Esophagus muscularis mucosa (tissue), 4 donors: Measurements from ENCODE around the gene MRE11. TPM values are rescaled to one million over a fixed set of nuclear protein-coding genes. Genes with fewer than 3 reads are reported as not detected.

Source experiments
- DNase-seq: peaks from one replicate; pipeline ENCODE4 v3.0.0-alpha.2; 2017; ENCODE audit errors: extremely low spot score
- H3K27ac ChIP-seq, 4 donors: fragments of 200-600 bp; sonication (generic); replicated peaks in 1 of 4; 1 replicate in 3 of 4; 2 replicates in 1 of 4; pipeline ENCODE4 v1.5.1; 2016 to 2019; ENCODE audit warnings: mild to moderate bottlenecking in 1 of 4
- H3K27me3 ChIP-seq, 4 donors: fragments of 200-600 bp; sonication (generic); one replicate each; pipeline versions ENCODE4 v1.5.1 to v1.6.0; 2016 to 2019
- H3K36me3 ChIP-seq, 4 donors: fragments of 200-600 bp; sonication (generic); one replicate each; pipeline ENCODE4 v1.5.1; 2016 to 2019
- H3K4me1 ChIP-seq, 4 donors: fragments of 200-600 bp; sonication (generic); one replicate each; pipeline ENCODE4 v1.5.1; 2016 to 2019
- H3K4me3 ChIP-seq, 4 donors: fragments of 200-600 bp; sonication (generic); 1 replicate in 2 of 4; 2 replicates in 2 of 4; pipeline ENCODE4 v1.5.1; 2016 to 2019; ENCODE audit warnings: mild to moderate bottlenecking in 4 of 4, moderate library complexity in 1 of 4
- H3K9me3 ChIP-seq, 4 donors: fragments of 200-600 bp; sonication (generic); 1 replicate in 3 of 4; 2 replicates in 1 of 4; pipeline ENCODE4 v1.5.1; 2016 to 2019
- EP300 ChIP-seq: sonication (generic); formaldehyde crosslinking; IDR thresholded peaks from one replicate; pipeline ENCODE4 v1.6.1; 2017; ENCODE audit warnings: antibody characterized with exemption
- POLR2A ChIP-seq: fragments of 450-650 bp; IDR thresholded peaks from one replicate; pipeline ENCODE4 v1.6.1; 2017; ENCODE audit warnings: antibody characterized with exemption, moderate library complexity, mild to moderate bottlenecking, low read depth
- POLR2AphosphoS5 ChIP-seq, 2 donors: sonication (generic); formaldehyde crosslinking; IDR thresholded peaks; one replicate each; pipeline ENCODE4 v1.6.1; 2017; ENCODE audit warnings: antibody characterized with exemption in 2 of 2
- WGBS: methylation state at CpG from one replicate; pipeline ENCODE4 v1.1.5; 2018; 5-methylcytosine and 5-hydroxymethylcytosine counted together
- intact Hi-C: fragments of 100-400 bp; cut with DNase I; formaldehyde crosslinking; loops from one replicate; pipeline ENCODE4 v1.15.1; 2023
- total RNA-seq, 4 donors: library from RNA; depleted of rRNA; stranded (reverse); fragments of >200 nt; gene quantifications; one replicate each; pipeline versions ENCODE4 v1.1.0 to v1.2.1, GENCODE V29; 2016
- TF ChIP-seq, protein P1 (sequence below), 3 experiments: fragments of 200-600 bp in 2 of 3; fragments of 450-650 bp in 1 of 3; sonication (generic) in 2 of 3; IDR thresholded peaks; one replicate each; pipeline ENCODE4 v1.5.1; 2017 to 2019; ENCODE audit warnings: antibody characterized with exemption in 3 of 3, mild to moderate bottlenecking in 2 of 3, moderate library complexity in 1 of 3

The MRE11 gene
- total RNA-seq, 4 donors from 2014 or later = 9.9 to 12.9 (median 11.2) TPM

DNA sequence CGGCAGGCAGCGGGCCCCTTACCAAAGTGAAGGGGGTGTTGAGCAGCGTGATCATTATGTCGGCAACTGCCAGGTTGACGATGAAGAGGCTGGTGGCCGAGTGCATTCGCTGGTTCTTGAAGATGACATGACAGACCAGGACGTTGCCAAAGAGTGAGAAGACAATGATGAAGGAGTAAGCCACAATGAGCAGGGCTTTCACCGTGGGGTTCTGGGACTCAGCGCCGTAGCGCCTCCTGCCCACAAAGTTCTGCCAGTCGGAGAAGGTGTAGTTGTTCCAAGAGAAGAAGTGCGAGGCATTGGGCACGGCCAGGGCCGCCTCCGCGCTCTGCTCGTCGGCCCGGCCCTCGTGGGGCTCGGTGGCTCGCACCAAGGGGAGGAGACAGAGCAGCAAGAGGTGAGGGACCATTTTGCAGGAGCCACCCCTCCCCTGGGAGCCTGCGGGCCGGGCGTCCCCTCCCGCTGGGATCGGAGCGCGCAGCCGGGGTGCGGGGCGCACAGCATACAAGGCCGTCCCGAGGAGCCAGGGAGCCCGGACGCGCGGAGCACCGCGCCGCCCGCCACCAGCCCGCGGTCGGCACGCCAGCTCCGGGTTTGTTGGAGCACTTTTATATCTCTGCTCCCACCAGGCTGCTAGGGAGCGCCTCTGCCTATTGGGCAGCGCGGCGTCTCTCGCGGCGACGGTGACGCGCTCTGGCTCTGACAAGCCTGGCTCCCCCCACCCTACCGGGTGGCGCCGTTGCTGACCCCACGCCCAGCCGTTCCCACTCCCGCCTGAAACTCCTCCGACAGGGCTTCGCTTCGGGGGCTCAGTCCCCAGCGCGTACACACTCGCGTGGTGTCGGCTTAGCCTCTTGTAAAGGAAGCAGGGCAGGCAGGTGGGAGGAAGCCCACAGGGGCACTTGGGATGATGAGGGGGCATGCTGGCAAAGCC, 92.5 kb downstream of the MRE11 start, which contains the start of gene GPR83:
TSS of gene GPR83 (minus strand) at position 581 of the 934 bp plus-strand sequence. CDS start at position 409, 172 bp downstream.
- intact Hi-C loops = no loop called here
- Histone ChIP-seq H3K4me1 (peaks cover 8 to 16% (median 13%) of the 10 kb centered on the region in 4 donors), H3K36me3 (no peaks in the 10 kb centered on the region), H3K27ac (no peak within 1 kb of the TSS), H3K27me3 (peaks cover 0 to 47% (median 5%) of the 10 kb centered on the region in 4 donors), H3K4me3 (peak within 1 kb of the TSS; percentile 31 to 47 (median 40)), H3K9me3 (no peaks in the 10 kb centered on the region)
- 4% methylated on average over 37 of the region's 73 CpGs for WGBS
- no peak for TF ChIP-seq POLR2A
- no peak for TF ChIP-seq EP300
- TF ChIP-seq POLR2AphosphoS5 (IDR thresholded peaks at IDR 0.05) = no peak
- TF ChIP-seq, protein P1, sequence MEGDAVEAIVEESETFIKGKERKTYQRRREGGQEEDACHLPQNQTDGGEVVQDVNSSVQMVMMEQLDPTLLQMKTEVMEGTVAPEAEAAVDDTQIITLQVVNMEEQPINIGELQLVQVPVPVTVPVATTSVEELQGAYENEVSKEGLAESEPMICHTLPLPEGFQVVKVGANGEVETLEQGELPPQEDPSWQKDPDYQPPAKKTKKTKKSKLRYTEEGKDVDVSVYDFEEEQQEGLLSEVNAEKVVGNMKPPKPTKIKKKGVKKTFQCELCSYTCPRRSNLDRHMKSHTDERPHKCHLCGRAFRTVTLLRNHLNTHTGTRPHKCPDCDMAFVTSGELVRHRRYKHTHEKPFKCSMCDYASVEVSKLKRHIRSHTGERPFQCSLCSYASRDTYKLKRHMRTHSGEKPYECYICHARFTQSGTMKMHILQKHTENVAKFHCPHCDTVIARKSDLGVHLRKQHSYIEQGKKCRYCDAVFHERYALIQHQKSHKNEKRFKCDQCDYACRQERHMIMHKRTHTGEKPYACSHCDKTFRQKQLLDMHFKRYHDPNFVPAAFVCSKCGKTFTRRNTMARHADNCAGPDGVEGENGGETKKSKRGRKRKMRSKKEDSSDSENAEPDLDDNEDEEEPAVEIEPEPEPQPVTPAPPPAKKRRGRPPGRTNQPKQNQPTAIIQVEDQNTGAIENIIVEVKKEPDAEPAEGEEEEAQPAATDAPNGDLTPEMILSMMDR (IDR thresholded peaks at IDR 0.05) = no peak
- DNase-seq = no peak

DNA sequence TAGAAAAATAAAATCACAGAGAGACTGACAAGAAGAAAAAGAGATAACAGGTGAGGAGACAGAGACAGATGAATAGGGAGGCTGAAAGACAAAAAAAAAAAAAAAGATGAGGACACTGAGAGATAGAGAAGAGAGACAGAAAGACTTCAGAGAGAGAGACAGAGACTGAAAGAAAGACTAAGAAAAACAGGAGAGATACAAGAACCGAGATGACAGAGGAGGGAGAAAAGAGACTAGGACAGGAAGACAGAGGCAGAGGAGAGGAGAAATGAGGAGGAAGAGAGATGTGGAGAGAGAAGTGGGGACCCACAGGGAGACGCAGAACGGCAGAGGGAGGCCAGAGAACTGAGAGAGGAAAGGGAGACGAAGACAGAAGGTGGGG, 93.2 kb downstream of the MRE11 start:
- H3K4me3 ChIP-seq = peak overlapping the region in 3 of 4 donors; percentile 40 to 47 (median 40)
- TF ChIP-seq, protein P1 (IDR thresholded peaks at IDR 0.05) = no peak
- TF ChIP-seq POLR2A (no peak), EP300 (no peak), POLR2AphosphoS5 (IDR thresholded peaks at IDR 0.05) (no peak)
- WGBS = 25% methylated on average over 4 of the region's 4 CpGs

DNA sequence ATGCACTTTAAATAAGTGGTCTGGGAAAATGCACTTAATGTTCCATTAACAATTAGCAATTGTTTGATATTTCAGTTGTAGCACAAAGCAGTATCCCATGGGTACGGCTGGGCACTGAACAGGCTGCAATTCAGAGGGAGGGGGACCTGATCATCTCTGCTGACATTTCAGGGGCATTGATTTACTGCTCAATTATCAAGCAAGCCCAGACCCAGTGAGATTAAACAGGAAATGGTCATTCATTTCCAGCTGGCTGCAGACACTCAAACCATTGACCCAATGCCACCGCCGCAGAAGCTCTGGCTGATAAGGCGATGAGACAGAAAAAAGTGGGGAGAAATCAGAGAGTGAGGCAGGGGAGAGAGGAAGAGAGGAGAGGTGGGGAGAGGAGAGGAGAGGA, 93.6 kb downstream of the MRE11 start:
- intact Hi-C loops = no loop called here
- WGBS = 48% methylated on average over 4 of the region's 4 CpGs

More for the DNA sequence above, 93.2 kb downstream of the MRE11 start:
- intact Hi-C loops = no loop called here
- Histone ChIP-seq H3K9me3 (no peaks in the 10 kb centered on the region), H3K36me3 (no peaks in the 10 kb centered on the region), H3K27me3 (peaks cover 0 to 47% (median 5%) of the 10 kb centered on the region in 4 donors), H3K27ac (no peak overlapping the region), H3K4me1 (peaks cover 8 to 16% (median 13%) of the 10 kb centered on the region in 4 donors)
- DNase-seq = no peak

DNA sequence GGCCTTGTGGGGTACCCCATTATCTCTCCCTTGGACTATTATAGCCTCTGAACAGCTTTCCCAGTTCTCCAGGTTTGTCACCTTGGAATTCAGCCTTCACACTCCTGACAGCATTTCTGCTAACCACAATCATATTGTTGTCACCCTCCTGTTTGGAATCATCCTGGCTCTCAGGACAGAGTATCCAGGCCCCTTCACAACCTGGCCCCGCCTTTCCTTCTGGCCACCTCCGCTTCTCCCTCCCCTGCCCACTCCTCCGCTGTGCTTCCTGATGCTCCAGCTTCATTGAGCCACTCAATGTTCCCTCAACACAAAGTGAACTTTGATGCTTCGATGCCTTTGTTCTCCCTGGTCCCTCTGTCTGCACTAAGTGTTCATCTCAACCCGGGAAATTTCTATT, 95.5 kb downstream of the MRE11 start:
- peaks cover 0 to 47% (median 5%) of the 10 kb centered on the region in 4 donors for H3K27me3 ChIP-seq
- no peak overlapping the region for H3K4me3 ChIP-seq
- WGBS = 85% methylated on average over 5 of the region's 5 CpGs
- intact Hi-C loops = no loop called here
- H3K36me3 ChIP-seq = no peaks in the 10 kb centered on the region
- no peak for TF ChIP-seq POLR2A
- no peak for TF ChIP-seq POLR2AphosphoS5 (IDR thresholded peaks at IDR 0.05)
- no peak for TF ChIP-seq EP300
- TF ChIP-seq, protein P1 (IDR thresholded peaks at IDR 0.05) = no peak
- peaks cover 8 to 16% (median 13%) of the 10 kb centered on the region in 4 donors for H3K4me1 ChIP-seq
- H3K9me3 ChIP-seq = no peaks in the 10 kb centered on the region
- H3K27ac ChIP-seq = no peak overlapping the region
- DNase-seq = no peak

More for the DNA sequence above, 93.6 kb downstream of the MRE11 start:
- Histone ChIP-seq H3K27me3 (peaks cover 0 to 47% (median 5%) of the 10 kb centered on the region in 4 donors), H3K36me3 (no peaks in the 10 kb centered on the region), H3K9me3 (no peaks in the 10 kb centered on the region), H3K27ac (no peak overlapping the region), H3K4me3 (no peak overlapping the region), H3K4me1 (peaks cover 8 to 16% (median 13%) of the 10 kb centered on the region in 4 donors)
- DNase-seq = no peak
- TF ChIP-seq, protein P1 (IDR thresholded peaks at IDR 0.05) = no peak
- no peak for TF ChIP-seq EP300
